Testis (tissue), 2 donors: ENCODE measurements around the gene ARRDC1.

ENCODE experiments used
- CTCF ChIP-seq, 3 experiments: fragments of 450-650 bp in 2 of 3; fragments of 200-600 bp in 1 of 3; sonication (generic) in 1 of 3; IDR thresholded peaks; one replicate each; pipeline ENCODE4 v1.5.1; 2016 to 2019; ENCODE audit warnings: antibody characterized with exemption in 3 of 3, mild to moderate bottlenecking in 2 of 3, moderate library complexity in 1 of 3
- POLR2A ChIP-seq: fragments of 450-650 bp; IDR thresholded peaks from one replicate; pipeline ENCODE4 v1.6.1; 2017; ENCODE audit warnings: antibody characterized with exemption, mild to moderate bottlenecking, moderate library complexity

- TF ChIP-seq CTCF (IDR thresholded peaks at IDR 0.05) (no peak), POLR2A (no peak)
Measured at GRCh38 chr9:137664676-137665075, 59.2 kb downstream of the ARRDC1 start.
